ENCODE data around the gene SSH2. TPM values are rescaled to one million over a fixed set of nuclear protein-coding genes. Genes with fewer than 3 reads are reported as not detected.
"Not testable (repeated sequence)": the region's sequence is repeated elsewhere in the genome, so short reads cannot be mapped to it uniquely, and the experiment has no call there.

The SSH2 gene, protein sequence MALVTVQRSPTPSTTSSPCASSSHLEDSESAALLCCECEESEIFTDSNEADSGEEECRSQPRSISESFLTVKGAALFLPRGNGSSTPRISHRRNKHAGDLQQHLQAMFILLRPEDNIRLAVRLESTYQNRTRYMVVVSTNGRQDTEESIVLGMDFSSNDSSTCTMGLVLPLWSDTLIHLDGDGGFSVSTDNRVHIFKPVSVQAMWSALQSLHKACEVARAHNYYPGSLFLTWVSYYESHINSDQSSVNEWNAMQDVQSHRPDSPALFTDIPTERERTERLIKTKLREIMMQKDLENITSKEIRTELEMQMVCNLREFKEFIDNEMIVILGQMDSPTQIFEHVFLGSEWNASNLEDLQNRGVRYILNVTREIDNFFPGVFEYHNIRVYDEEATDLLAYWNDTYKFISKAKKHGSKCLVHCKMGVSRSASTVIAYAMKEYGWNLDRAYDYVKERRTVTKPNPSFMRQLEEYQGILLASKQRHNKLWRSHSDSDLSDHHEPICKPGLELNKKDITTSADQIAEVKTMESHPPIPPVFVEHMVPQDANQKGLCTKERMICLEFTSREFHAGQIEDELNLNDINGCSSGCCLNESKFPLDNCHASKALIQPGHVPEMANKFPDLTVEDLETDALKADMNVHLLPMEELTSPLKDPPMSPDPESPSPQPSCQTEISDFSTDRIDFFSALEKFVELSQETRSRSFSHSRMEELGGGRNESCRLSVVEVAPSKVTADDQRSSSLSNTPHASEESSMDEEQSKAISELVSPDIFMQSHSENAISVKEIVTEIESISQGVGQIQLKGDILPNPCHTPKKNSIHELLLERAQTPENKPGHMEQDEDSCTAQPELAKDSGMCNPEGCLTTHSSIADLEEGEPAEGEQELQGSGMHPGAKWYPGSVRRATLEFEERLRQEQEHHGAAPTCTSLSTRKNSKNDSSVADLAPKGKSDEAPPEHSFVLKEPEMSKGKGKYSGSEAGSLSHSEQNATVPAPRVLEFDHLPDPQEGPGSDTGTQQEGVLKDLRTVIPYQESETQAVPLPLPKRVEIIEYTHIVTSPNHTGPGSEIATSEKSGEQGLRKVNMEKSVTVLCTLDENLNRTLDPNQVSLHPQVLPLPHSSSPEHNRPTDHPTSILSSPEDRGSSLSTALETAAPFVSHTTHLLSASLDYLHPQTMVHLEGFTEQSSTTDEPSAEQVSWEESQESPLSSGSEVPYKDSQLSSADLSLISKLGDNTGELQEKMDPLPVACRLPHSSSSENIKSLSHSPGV (N-terminal part only)
- 2.8 and 9.0 TPM in 2 replicates for total RNA-seq (2014; rRNA removed; shearing (Covaris generic); ENCODE audit: low replicate concordance)

DNA sequence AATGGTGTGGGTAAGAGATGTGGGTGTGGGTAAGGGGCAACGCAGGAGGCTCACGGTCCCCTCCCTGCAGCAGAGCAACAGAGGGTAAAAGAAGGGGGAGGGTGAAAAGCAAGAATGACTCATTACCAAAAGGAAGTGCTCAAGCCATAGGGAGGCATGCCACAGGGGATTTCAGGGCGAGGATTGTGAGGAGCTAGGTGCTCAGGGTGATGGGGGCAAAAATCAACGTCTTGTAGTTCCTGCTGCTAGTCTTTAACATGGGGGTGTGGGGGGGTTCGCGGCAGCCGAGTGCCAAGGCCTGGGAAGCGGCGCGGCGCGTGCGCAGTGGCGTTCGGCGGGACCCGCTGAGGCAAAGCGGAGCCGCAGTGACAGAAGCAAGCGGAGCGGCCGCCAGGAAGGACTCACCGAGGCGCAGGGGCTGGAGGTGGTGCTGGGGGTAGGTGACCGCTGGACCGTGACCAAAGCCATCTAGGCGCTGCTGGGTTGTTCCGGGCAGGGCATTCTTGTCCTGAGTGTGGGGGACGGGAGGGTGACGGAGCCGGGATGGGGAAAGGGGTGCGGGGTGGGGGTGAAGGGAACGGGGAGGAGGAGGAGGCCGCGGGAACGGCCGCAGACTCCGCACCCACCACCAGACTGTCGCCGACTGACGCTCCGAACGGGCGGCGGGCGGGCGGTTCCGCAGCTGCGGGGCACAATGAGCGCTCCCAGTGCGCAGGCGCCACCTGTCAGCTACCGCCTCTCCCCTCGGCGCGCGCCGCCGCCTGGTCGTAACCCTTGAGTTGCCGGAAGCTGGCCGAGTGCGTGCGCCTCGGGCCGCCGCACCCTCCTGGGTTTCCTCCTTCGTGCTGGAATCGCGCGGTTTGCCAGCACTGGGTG, at the start of gene SSH2:
Gene SSH2, minus strand, starts transcription at position 696 of the 876 bp plus-strand sequence. Its CDS starts 228 bp downstream, at position 468.
- peak; percentile 93 for DNase-seq
- peak within 1 kb of the TSS; percentile 86 for H3K4me3 ChIP-seq
- H3K36me3 ChIP-seq = no peaks in the 10 kb centered on the region
- no peaks in the 10 kb centered on the region for H3K9me3 ChIP-seq
- no peaks in the 10 kb centered on the region for H3K27me3 ChIP-seq

DNA sequence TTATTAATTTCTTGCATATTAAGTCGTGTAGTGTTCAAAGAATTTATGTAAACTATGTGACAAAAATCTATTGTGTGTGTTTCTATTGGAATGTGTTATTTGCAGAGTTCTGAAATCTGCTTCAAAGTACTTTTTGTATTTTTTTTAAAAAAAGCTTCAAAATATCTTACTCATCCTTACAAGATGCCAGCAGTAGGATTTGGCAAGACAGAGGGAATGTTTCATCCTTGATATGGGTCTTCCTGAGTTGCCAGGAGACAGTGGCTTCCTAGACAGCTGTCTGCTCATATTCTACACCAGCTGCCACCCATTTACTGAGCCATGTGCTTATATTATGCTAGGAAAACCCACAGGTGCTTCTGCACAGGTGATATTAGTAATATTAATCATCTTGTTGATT, 47.8 kb upstream of the SSH2 start:
- Histone ChIP-seq H3K36me3 (no peaks in the 10 kb centered on the region), H3K9me3 (no peaks in the 10 kb centered on the region), H3K27me3 (no peaks in the 10 kb centered on the region), H3K4me3 (no peak overlapping the region)
- DNase-seq = peak; percentile 65

DNA sequence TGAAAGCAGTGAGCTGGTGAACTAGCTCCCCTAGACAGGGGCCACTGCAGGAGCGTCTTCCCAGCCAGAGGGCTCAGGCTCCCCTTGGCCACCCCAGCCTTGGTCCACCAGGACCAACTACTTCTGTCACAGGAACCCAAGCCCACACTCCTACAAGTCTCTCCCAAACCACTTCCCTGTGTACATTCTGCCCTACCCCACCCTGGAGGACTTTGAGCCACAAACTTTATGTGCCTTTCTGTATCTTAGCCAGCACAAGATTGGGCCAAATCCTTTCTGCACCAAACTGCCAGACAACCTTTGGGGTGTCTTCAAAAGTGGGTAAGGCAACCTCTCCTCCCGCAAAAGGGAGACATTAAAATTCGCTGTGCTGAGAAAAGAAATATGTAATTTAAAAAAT, 43.0 kb upstream of the SSH2 start:
- DNase-seq = no peak
- no peak overlapping the region for H3K4me3 ChIP-seq
- peaks cover 6% of the 10 kb centered on the region; the same call in 1 of the 2 replicates for H3K27me3 ChIP-seq
- no peaks in the 10 kb centered on the region for H3K9me3 ChIP-seq
- H3K36me3 ChIP-seq = no peaks in the 10 kb centered on the region

DNA sequence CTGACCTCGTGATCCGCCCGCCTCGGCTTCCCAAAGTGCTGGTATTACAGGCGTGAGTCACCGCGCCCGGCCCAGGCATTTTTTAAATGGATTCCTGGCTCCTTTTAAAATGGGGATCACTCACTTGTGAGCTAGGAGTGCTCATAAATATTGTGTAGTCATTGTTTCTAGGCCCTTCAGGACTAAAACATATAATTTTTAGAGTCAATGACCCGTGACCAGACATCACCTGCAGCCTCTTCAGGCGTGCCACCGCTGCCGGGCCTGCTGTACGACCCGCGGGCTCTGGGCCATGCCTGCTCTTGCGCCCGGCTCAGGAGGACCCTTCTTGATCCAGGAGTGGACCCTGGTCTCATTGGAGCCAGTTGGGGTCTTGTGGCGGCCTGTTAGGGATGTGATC, 42.2 kb upstream of the SSH2 start:
- Histone ChIP-seq H3K36me3 (no peaks in the 10 kb centered on the region), H3K27me3 (peaks cover 6% of the 10 kb centered on the region; the same call in 1 of the 2 replicates), H3K4me3 (no peak overlapping the region), H3K9me3 (no peaks in the 10 kb centered on the region)
- DNase-seq = no peak

DNA sequence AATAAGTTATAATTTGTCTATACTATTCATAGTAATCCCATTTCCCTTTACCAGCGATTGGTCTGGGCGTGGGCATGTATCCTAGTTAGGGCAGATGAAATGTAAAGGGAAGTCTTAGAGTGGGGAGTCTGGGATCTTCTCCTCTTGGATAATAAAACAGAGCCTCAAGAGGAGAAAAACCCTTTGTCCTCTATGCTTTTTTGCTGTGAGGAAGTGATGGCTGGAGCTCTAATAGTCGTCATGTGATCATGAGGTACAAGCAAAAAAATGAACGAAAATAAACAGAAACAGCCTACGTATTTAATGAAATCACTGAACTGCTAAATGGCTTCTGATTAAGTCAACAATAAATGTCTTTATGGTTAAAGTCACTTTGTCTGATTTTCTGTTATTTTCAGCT, 38.2 kb upstream of the SSH2 start:
- Histone ChIP-seq H3K27me3 (peaks cover 6% of the 10 kb centered on the region; the same call in 1 of the 2 replicates), H3K36me3 (no peaks in the 10 kb centered on the region), H3K4me3 (no peak overlapping the region), H3K9me3 (no peaks in the 10 kb centered on the region)
- no peak for DNase-seq

DNA sequence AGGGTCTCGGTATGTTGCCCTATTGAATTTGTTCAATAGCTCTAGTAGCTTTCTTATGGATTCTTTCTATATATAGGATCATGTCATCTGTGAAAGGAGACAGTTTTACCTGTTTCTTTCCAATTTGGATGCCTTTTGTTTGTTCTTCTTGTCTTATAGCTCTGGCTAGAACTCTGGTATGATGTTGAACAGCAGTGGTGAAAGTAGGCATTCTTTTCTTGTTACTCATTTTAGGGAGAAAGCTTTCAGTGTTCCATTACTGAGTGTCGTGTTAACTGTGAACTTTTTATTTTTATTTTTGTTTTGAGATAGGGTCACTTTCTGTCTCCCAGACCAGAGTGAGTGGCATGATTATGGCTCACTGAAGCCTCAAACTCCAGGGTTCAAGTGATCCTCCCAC, 32.6 kb upstream of the SSH2 start:
- Histone ChIP-seq H3K9me3 (no peaks in the 10 kb centered on the region; the same call in 1 of the 2 replicates), H3K4me3 (no peak overlapping the region), H3K27me3 (no peaks in the 10 kb centered on the region), H3K36me3 (no peaks in the 10 kb centered on the region)
- DNase-seq = no peak

DNA sequence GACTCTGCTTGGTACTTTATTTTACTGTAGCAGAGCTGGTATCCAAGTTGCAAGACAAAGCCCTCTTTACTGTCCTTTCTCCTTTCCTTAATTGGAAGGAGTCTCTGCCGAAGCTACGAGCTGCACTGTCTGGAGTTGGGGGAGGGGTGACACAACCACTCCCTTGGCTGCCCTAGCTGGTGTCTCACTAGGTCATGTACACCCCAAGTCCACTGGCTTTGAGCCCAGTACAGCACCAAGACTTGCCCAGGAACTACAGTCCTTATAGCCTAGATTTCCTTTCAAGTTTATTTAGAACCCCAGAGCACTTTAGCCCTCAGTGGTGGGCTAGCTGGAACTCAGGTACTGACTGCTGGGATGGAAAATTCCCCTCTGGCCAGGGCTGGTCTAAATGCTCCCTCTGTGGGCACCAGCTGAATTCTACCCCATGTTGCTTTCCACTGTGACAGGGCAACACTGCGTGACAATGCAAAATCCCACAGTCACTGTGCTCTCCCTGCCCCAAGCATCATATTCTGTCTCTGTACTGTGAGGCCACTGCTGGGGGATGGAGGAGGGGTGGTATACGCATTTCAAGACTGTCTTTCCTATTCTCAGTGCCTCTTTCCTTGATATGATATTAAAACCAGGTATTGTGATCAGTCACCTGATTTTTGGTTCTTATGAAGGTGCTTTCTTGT, 29.8 kb upstream of the SSH2 start:
- Histone ChIP-seq H3K27me3 (no peaks in the 10 kb centered on the region; the same call in 1 of the 2 replicates), H3K9me3 (no peaks in the 10 kb centered on the region; the same call in 1 of the 2 replicates), H3K36me3 (no peaks in the 10 kb centered on the region), H3K4me3 (no peak overlapping the region)
- DNase-seq = peak; percentile 27

DNA sequence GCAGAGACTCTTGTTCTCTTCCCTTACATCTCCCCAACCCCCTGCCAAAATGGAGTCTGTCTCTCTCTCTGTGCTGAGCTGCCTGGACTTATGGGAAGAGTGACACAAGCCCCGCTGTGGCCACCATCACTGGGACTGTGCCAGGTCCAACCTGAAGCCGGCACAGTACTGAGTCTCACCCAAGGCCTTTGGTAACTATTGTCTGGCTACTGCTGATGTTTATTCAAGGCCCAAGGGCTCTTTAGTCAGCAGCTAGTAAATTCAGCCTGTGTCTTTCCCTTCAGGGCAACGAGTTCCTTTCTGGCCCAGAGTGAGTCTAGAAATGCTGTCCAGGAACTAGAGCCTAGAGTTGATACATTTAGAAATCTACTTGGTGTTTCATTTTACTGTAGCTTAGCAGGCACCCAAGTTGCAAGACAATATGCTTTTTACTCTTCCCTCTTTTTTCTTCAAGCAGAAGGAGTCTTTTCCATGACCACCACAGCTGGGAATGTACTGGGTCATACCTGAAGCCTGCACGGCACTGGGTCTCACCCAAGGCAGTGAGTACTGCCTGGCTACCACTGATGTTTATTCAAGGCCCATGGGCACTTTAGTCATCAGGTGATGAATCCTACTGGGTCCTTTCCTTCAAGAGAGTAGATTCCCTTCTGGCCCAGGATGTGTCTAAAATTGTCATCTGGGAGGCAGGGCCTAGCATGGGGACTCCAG, 29.1 kb upstream of the SSH2 start:
- Histone ChIP-seq H3K4me3 (no peak overlapping the region), H3K9me3 (no peaks in the 10 kb centered on the region; the same call in 1 of the 2 replicates), H3K27me3 (no peaks in the 10 kb centered on the region; the same call in 1 of the 2 replicates), H3K36me3 (no peaks in the 10 kb centered on the region)
- peak; percentile 49 for DNase-seq

DNA sequence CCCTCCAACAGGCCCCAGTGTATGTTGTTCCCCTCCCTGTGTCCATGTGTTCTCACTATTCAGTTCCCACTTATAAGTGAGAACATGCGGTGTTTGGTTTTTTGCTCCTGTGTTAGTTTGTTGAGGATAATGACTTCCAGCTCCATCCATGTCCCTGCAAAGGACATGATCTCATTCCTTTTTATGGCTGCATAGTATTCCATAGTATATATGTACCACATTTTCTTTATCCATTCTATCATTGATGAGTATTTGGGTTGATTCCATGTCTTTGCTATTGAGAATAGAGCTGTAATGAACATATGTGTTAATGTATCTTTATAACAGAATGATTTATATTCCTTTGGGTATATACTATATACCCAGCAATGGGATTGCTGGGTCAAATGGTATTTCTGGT, 27.5 kb upstream of the SSH2 start:
- not testable (repeated sequence) for H3K36me3 ChIP-seq, DNase-seq, H3K9me3 ChIP-seq, H3K4me3 ChIP-seq, H3K27me3 ChIP-seq

DNA sequence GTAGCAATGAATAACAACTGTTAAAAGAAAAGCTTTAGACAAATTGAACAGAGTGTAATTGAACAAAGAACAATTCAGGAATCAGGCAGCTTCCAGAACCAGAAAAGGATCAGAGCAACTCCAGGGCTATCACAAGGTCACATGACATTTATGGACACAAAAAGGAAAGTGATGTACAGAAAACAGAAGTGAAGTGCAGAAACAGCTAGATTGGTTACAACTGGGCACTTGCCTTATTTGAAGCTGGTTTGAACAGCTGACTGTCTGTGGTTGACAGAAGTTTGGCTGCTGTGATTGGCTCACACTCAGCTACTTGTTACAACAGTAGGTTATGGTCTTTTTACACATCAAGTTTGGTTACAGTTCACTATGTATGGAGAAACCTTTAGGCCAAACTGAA, 26.2 kb upstream of the SSH2 start:
- H3K27me3 ChIP-seq = no peaks in the 10 kb centered on the region; the same call in 1 of the 2 replicates
- H3K4me3 ChIP-seq = no peak overlapping the region
- no peak for DNase-seq
- H3K9me3 ChIP-seq = no peaks in the 10 kb centered on the region
- no peaks in the 10 kb centered on the region for H3K36me3 ChIP-seq

DNA sequence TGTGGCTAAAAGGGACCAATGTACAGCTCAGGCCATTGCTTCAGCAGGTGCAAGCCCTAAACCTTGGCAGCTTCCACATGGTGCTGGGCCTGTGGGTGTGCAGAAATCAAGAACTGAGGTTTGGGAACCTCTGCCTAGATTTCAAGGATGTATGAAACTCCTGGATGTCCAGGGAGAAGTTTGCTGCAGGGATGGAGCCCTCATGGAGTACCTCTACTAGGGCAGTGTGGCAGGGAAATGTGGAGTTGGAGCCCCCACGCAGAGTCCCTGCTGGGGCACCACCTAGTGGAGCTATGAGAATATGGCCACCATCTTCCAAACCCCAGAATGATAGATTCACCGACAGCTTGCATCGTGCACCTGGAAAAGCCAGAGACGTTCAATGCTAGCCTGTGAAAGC, 24.4 kb upstream of the SSH2 start:
- no peak for DNase-seq
- no peak overlapping the region for H3K4me3 ChIP-seq
- H3K9me3 ChIP-seq = no peaks in the 10 kb centered on the region
- H3K27me3 ChIP-seq = no peaks in the 10 kb centered on the region; the same call in 1 of the 2 replicates
- H3K36me3 ChIP-seq = no peaks in the 10 kb centered on the region

DNA sequence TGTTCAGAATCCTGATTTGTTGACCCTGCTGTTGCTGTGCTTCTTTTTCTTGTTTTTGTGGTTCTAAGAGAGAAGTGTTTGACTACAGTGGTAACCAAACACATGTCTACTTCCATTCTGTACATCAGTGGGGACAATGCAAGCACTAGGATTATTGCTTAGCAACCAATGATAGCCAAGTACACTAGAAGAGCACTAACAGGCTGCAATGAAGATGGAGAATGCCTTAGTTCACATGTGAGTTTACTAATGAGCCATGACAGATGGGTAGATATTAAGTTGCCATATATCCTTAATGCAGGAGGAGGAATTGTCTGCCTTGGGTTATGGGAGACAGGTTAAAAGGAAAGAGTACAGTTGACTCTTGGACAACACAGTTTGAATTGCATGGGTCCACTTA, 19.7 kb upstream of the SSH2 start:
- no peaks in the 10 kb centered on the region for H3K36me3 ChIP-seq
- H3K4me3 ChIP-seq = no peak overlapping the region
- H3K9me3 ChIP-seq = no peaks in the 10 kb centered on the region
- no peaks in the 10 kb centered on the region for H3K27me3 ChIP-seq
- no peak for DNase-seq

DNA sequence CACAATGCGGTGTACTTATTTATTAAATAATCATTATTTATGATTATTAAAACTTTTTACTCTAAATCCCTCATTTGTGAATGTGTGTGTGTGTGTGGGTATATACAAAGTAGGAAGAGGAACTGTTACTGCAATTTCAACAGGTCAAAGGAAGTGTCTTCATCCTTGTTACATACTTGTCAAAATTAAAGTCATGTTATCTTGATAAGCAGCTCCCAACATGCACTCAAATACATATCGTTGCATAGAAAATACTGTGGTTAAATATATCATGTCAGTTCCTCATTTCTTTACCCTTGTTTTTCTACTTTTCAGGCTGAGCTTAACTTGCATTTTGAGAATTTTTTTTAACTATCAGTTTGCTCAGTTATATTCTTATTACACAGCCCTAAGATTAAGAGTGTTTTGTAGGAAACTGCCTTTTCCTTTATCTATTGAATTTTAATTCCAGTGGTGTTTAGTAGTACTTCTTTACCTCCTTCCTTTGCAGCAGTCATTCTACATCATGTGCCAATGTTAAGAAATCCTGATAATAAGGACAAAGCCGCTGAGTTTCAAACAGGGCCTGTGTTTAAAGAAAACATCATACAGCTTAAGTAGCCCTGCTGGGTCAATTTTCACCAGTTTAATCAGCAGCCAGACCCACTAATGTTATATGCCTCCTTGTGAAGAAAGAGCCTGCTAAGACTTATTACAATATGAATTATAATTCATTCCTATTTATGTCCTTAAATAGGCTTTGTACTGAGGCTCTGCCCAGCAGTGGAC, 18.6 kb upstream of the SSH2 start:
- H3K9me3 ChIP-seq = no peaks in the 10 kb centered on the region
- no peaks in the 10 kb centered on the region for H3K27me3 ChIP-seq
- H3K4me3 ChIP-seq = no peak overlapping the region
- DNase-seq = no peak
- H3K36me3 ChIP-seq = no peaks in the 10 kb centered on the region

DNA sequence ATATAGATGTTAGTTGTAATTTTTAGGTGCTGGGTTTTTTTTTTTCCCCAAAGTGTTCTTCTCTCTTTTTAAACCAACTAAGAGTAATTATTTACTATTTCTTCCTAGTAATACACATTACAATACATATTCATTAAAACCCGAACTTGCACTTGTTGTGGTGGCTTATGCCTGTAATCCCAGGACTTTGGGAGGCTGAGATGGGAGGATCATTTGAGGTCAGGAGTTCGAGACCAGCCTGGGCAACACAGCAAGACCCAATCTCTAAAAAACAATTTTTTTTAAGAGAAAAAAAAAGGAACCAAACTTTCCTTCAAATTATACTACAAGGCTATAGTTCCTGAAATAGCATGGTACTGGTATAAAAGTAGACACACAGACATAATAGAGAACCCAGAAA, 15.3 kb upstream of the SSH2 start:
- Histone ChIP-seq H3K9me3 (no peaks in the 10 kb centered on the region), H3K27me3 (peaks cover 8% of the 10 kb centered on the region; the same call in 1 of the 2 replicates), H3K4me3 (no peak overlapping the region)

More for the DNA sequence above, 15.3 kb upstream of the SSH2 start:
- H3K36me3 ChIP-seq = no peaks in the 10 kb centered on the region
- DNase-seq = no peak

All from MG63 (cell line).